Measurements from ENCODE around the gene OR2L3. TPM values are rescaled to one million over a fixed set of nuclear protein-coding genes. Genes with fewer than 3 reads are reported as not detected.

The OR2L3 gene
- total RNA-seq, 2 experiments from 2014 or later: not detected

- H3K4me1 ChIP-seq (ENCODE audit: insufficient read depth, low read length, poor library complexity, severe bottlenecking): no peaks in the 10 kb centered on the region
- no peaks in the 10 kb centered on the region for H4K20me1 ChIP-seq (ENCODE audit: insufficient read depth, low read length)
- no peaks in the 10 kb centered on the region for H3K9me3 ChIP-seq (ENCODE audit: low read length)
- ChIA-PET CTCF (ENCODE audit: unreplicated experiment) (no interaction called here), POLR2A (no interaction called here)
- no peak for TF ChIP-seq EZH2phosphoT487 (IDR thresholded peaks at IDR 0.05; ENCODE audit: borderline replicate concordance, low read depth, low read length)
- no peak for TF ChIP-seq CTCF (conservative IDR thresholded peaks at IDR 0.05; ENCODE audit: low read length)
- H3K4me3 ChIP-seq (ENCODE audit: low read depth, low read length, poor library complexity, severe bottlenecking): no peak overlapping the region
- no peak for DNase-seq (ENCODE audit: low spot score)
- H2AFZ ChIP-seq (ENCODE audit: low read length): no peak overlapping the region
- H3K36me3 ChIP-seq (ENCODE audit: insufficient read depth, low read length): no peaks in the 10 kb centered on the region
- no peaks in the 10 kb centered on the region for H3K79me2 ChIP-seq (ENCODE audit: insufficient read depth, low read depth, low read length)
- intact Hi-C loops (cut with micrococcal nuclease; ENCODE audit: unreplicated experiment): no loop called here
- no TSS peak for BruUV-seq (replicated peaks)
- H3K4me2 ChIP-seq (ENCODE audit: low read length): no peak overlapping the region
- H3K27ac ChIP-seq (ENCODE audit: low read depth, low read length, poor library complexity, severe bottlenecking): no peak overlapping the region
- no peaks in the 10 kb centered on the region for H3K9me2 ChIP-seq (ENCODE audit: insufficient read depth, low read length)
Observed at GRCh38 chr1:248015803-248016202, 30.8 kb upstream of the OR2L3 start.

GRCh38 chr1:248029770-248030169 lies 16.9 kb upstream of the OR2L3 start, which contains the start of gene OR2L2:
OR2L2 (plus strand) TSS chr1:248030070; CDS start chr1:248038268, 8,198 bp downstream.
- no peak within 1 kb of the TSS for H3K4me3 ChIP-seq (ENCODE audit: low read depth, low read length, poor library complexity, severe bottlenecking)
- H3K4me1 ChIP-seq (ENCODE audit: insufficient read depth, low read length, poor library complexity, severe bottlenecking): no peaks in the 10 kb centered on the region
- no peak for TF ChIP-seq EZH2phosphoT487 (IDR thresholded peaks at IDR 0.05; ENCODE audit: borderline replicate concordance, low read depth, low read length)
- no peak for TF ChIP-seq CTCF (conservative IDR thresholded peaks at IDR 0.05; ENCODE audit: low read length)
- H2AFZ ChIP-seq (ENCODE audit: low read length): no peak within 1 kb of the TSS
- no peaks in the 10 kb centered on the region for H3K79me2 ChIP-seq (ENCODE audit: insufficient read depth, low read depth, low read length)
- no peaks in the 10 kb centered on the region for H3K9me2 ChIP-seq (ENCODE audit: insufficient read depth, low read length)
- ChIA-PET CTCF (ENCODE audit: unreplicated experiment) (no interaction called here), POLR2A (no interaction called here)
- no peaks in the 10 kb centered on the region for H4K20me1 ChIP-seq (ENCODE audit: insufficient read depth, low read length)
- no peak within 1 kb of the TSS for H3K4me2 ChIP-seq (ENCODE audit: low read length)
- no peak within 1 kb of the TSS for H3K27ac ChIP-seq (ENCODE audit: low read depth, low read length, poor library complexity, severe bottlenecking)
- no peaks in the 10 kb centered on the region for H3K9me3 ChIP-seq (ENCODE audit: low read length)
- no peak for DNase-seq (ENCODE audit: low spot score)
- H3K36me3 ChIP-seq (ENCODE audit: insufficient read depth, low read length): no peaks in the 10 kb centered on the region
- BruUV-seq (replicated peaks): no TSS peak
- intact Hi-C loops (cut with micrococcal nuclease; ENCODE audit: unreplicated experiment): no loop called here

GRCh38 chr1:248045209-248045608 lies 1.4 kb upstream of the OR2L3 start:
- POLR2A ChIA-PET: no interaction called here
- Histone ChIP-seq H4K20me1 (ENCODE audit: insufficient read depth, low read length) (no peaks in the 10 kb centered on the region), H3K4me1 (ENCODE audit: insufficient read depth, low read length, poor library complexity, severe bottlenecking) (no peaks in the 10 kb centered on the region), H2AFZ (ENCODE audit: low read length) (no peak overlapping the region), H3K4me3 (ENCODE audit: low read depth, low read length, poor library complexity, severe bottlenecking) (no peak overlapping the region), H3K4me2 (ENCODE audit: low read length) (no peak overlapping the region), H3K27ac (ENCODE audit: low read depth, low read length, poor library complexity, severe bottlenecking) (no peak overlapping the region), H3K9me3 (ENCODE audit: low read length) (no peaks in the 10 kb centered on the region), H3K9me2 (ENCODE audit: insufficient read depth, low read length) (no peaks in the 10 kb centered on the region), H3K79me2 (ENCODE audit: insufficient read depth, low read depth, low read length) (no peaks in the 10 kb centered on the region), H3K36me3 (ENCODE audit: insufficient read depth, low read length) (no peaks in the 10 kb centered on the region)
- no peak for DNase-seq (ENCODE audit: low spot score)
- no TSS peak for BruUV-seq (replicated peaks)
- CTCF ChIA-PET (ENCODE audit: unreplicated experiment): no interaction called here
- no peak for TF ChIP-seq CTCF (conservative IDR thresholded peaks at IDR 0.05; ENCODE audit: low read length)
- no peak for TF ChIP-seq EZH2phosphoT487 (IDR thresholded peaks at IDR 0.05; ENCODE audit: borderline replicate concordance, low read depth, low read length)
- intact Hi-C loops (cut with micrococcal nuclease; ENCODE audit: unreplicated experiment): no loop called here

Data from OCI-LY7 (cell line).